Activated naive CD4-positive, alpha-beta T cell treated with anti-CD3 and anti-CD28 coated beads for 36 hours (primary cell): ENCODE data around the gene GOLGA6B. TPM values are rescaled to one million over a fixed set of nuclear protein-coding genes. Genes with fewer than 3 reads are reported as not detected.
"Not testable (repeated sequence)": the region's sequence is repeated elsewhere in the genome, so short reads cannot be mapped to it uniquely, and the experiment has no call there.

ENCODE experiments used
- CTCF ChIA-PET: fragments of 350-600 bp; sonication (Branson Sonifier 250); formaldehyde crosslinking; loops from one replicate; lab custom pipeline; 2021; ENCODE audit warnings: antibody characterized with exemption; lab: Charles Lee
- DNase-seq: peaks from one replicate; pipeline ENCODE4 v3.0.0-alpha.2; 2020
- H3K27ac Mint-ChIP-seq: one replicate; pipeline ENCODE4 v1.8.0; 2021; ENCODE audit warnings: mild to moderate bottlenecking, mixed read lengths
- H3K27me3 Mint-ChIP-seq: one replicate; pipeline ENCODE4 v1.8.0; 2021; ENCODE audit warnings: low read depth, mixed read lengths
- H3K36me3 Mint-ChIP-seq: one replicate; pipeline ENCODE4 v1.8.0; 2021; ENCODE audit warnings: low read depth, mixed read lengths
- H3K4me1 Mint-ChIP-seq: one replicate; pipeline ENCODE4 v1.8.0; 2021; ENCODE audit warnings: low read depth, mixed read lengths
- H3K4me3 Mint-ChIP-seq: one replicate; pipeline ENCODE4 v1.8.0; 2021; ENCODE audit warnings: mild to moderate bottlenecking, moderate library complexity, mixed read lengths
- H3K9me3 Mint-ChIP-seq: one replicate; pipeline ENCODE4 v1.8.0; 2021; ENCODE audit warnings: mixed read lengths
- intact Hi-C: fragments of 100-400 bp; cut with micrococcal nuclease; formaldehyde crosslinking; loops from one replicate; pipeline ENCODE4 v1.15.1; 2023
- total RNA-seq, 2 experiments: library from RNA; stranded (reverse); gene quantifications; one replicate each; pipeline ENCODE4 v1.2.3, GENCODE V29; 2021

The GOLGA6B gene
- not detected for total RNA-seq

- H3K9me3 Mint-ChIP-seq, H3K4me3 Mint-ChIP-seq, H3K36me3 Mint-ChIP-seq, H3K4me1 Mint-ChIP-seq, H3K27me3 Mint-ChIP-seq, H3K27ac Mint-ChIP-seq, CTCF ChIA-PET, DNase-seq, intact Hi-C loops: not testable (repeated sequence)
Measured at GRCh38 chr15:72654397-72654796, at the start of gene GOLGA6B. Gene GOLGA6B, plus strand, starts transcription at chr15:72654697. Its CDS starts 41 bp downstream, at chr15:72654738.

GRCh38 chr15:72604794-72605193 lies 49.7 kb upstream of the GOLGA6B start:
- intact Hi-C loops, result loop anchor here (5.0 to 10.0 kb wide), 2 partner anchors 80 to 292 kb away; partner anchors contain the start of genes BBS4 and HIGD2B
- Mint-ChIP-seq H3K36me3 (no peaks in the 10 kb centered on the region), H3K4me1 (no peaks in the 10 kb centered on the region), H3K27ac (no peak overlapping the region), H3K9me3 (no peaks in the 10 kb centered on the region), H3K4me3 (no peak overlapping the region), H3K27me3 (no peaks in the 10 kb centered on the region)
- DNase-seq, result no peak
- CTCF ChIA-PET, result no interaction called here

- not testable (repeated sequence) for H3K27me3 Mint-ChIP-seq, DNase-seq, H3K36me3 Mint-ChIP-seq, H3K9me3 Mint-ChIP-seq, H3K4me3 Mint-ChIP-seq, H3K4me1 Mint-ChIP-seq, H3K27ac Mint-ChIP-seq
- CTCF ChIA-PET, result interaction anchor here (1.2 kb wide), 1 partner anchor 9 kb away, joined by 3 read pairs; no protein-coding TSS in a partner anchor
- intact Hi-C loops, result loop anchor here (10.0 kb wide), 1 partner anchor 77 kb away; the partner anchor contains the start of genes BBS4 and HIGD2B
Measured at GRCh38 chr15:72608084-72608483, 46.4 kb upstream of the GOLGA6B start.

GRCh38 chr15:72609862-72610261 lies 44.6 kb upstream of the GOLGA6B start:
- H3K9me3 Mint-ChIP-seq, result no peaks in the 10 kb centered on the region
- no peaks in the 10 kb centered on the region for H3K27me3 Mint-ChIP-seq
- CTCF ChIA-PET, result no interaction called here
- no peak overlapping the region for H3K4me3 Mint-ChIP-seq
- no peaks in the 10 kb centered on the region for H3K36me3 Mint-ChIP-seq
- intact Hi-C loops, result loop anchor here (10.0 kb wide), 1 partner anchor 75 kb away; the partner anchor contains the start of genes BBS4 and HIGD2B
- H3K4me1 Mint-ChIP-seq, result no peaks in the 10 kb centered on the region
- no peak for DNase-seq
- H3K27ac Mint-ChIP-seq, result no peak overlapping the region

- H3K4me3 Mint-ChIP-seq, DNase-seq, H3K27ac Mint-ChIP-seq, H3K9me3 Mint-ChIP-seq, H3K4me1 Mint-ChIP-seq, intact Hi-C loops, H3K36me3 Mint-ChIP-seq, H3K27me3 Mint-ChIP-seq: not testable (repeated sequence)
- CTCF ChIA-PET, result interaction anchor here (0.7 kb wide), 1 partner anchor 174 kb away, joined by 5 read pairs; no protein-coding TSS in a partner anchor
Measured at GRCh38 chr15:72612324-72612723, 42.2 kb upstream of the GOLGA6B start.

- no peaks in the 10 kb centered on the region for H3K9me3 Mint-ChIP-seq
- no peak for DNase-seq
- H3K4me3 Mint-ChIP-seq, result no peak overlapping the region
- H3K36me3 Mint-ChIP-seq, result no peaks in the 10 kb centered on the region
- no peaks in the 10 kb centered on the region for H3K27me3 Mint-ChIP-seq
- no peak overlapping the region for H3K27ac Mint-ChIP-seq
- peaks cover 8% of the 10 kb centered on the region for H3K4me1 Mint-ChIP-seq
- CTCF ChIA-PET, result no interaction called here
- intact Hi-C loops, result no loop called here
Measured at GRCh38 chr15:72614810-72615532, 39.5 kb upstream of the GOLGA6B start.

- H3K27ac Mint-ChIP-seq, H3K9me3 Mint-ChIP-seq, H3K4me3 Mint-ChIP-seq, intact Hi-C loops, H3K36me3 Mint-ChIP-seq, H3K4me1 Mint-ChIP-seq, H3K27me3 Mint-ChIP-seq, CTCF ChIA-PET: not testable (repeated sequence)
- DNase-seq, result peak; percentile 44
Measured at GRCh38 chr15:72615533-72616233, 38.8 kb upstream of the GOLGA6B start.

GRCh38 chr15:72616491-72617210 lies 37.8 kb upstream of the GOLGA6B start:
- no peaks in the 10 kb centered on the region for H3K36me3 Mint-ChIP-seq
- H3K27ac Mint-ChIP-seq, result no peak overlapping the region
- H3K4me3 Mint-ChIP-seq, result no peak overlapping the region
- no peak for DNase-seq
- peaks cover 8% of the 10 kb centered on the region for H3K4me1 Mint-ChIP-seq
- intact Hi-C loops, result no loop called here
- CTCF ChIA-PET, result no interaction called here
- no peaks in the 10 kb centered on the region for H3K9me3 Mint-ChIP-seq
- no peaks in the 10 kb centered on the region for H3K27me3 Mint-ChIP-seq

- DNase-seq, H3K4me3 Mint-ChIP-seq, H3K36me3 Mint-ChIP-seq, intact Hi-C loops, H3K27me3 Mint-ChIP-seq, H3K27ac Mint-ChIP-seq, H3K9me3 Mint-ChIP-seq, H3K4me1 Mint-ChIP-seq: not testable (repeated sequence)
- CTCF ChIA-PET, result interaction anchor here (0.6 to 0.9 kb wide), 2 partner anchors 24 to 309 kb away, joined by 3 to 4 read pairs; no protein-coding TSS in a partner anchor
Measured at GRCh38 chr15:72623854-72624253, 30.6 kb upstream of the GOLGA6B start.

GRCh38 chr15:72626153-72626552 lies 28.3 kb upstream of the GOLGA6B start:
- intact Hi-C loops, H3K4me1 Mint-ChIP-seq, H3K27ac Mint-ChIP-seq, H3K4me3 Mint-ChIP-seq, H3K36me3 Mint-ChIP-seq, H3K9me3 Mint-ChIP-seq, H3K27me3 Mint-ChIP-seq, DNase-seq: not testable (repeated sequence)
- CTCF ChIA-PET, result interaction anchor here (0.6 kb wide), 1 partner anchor 250 kb away, joined by 4 read pairs; no protein-coding TSS in a partner anchor

GRCh38 chr15:72628249-72629067 lies 26.0 kb upstream of the GOLGA6B start:
- CTCF ChIA-PET, H3K27ac Mint-ChIP-seq, H3K27me3 Mint-ChIP-seq, H3K4me1 Mint-ChIP-seq, H3K36me3 Mint-ChIP-seq, intact Hi-C loops, H3K4me3 Mint-ChIP-seq, H3K9me3 Mint-ChIP-seq: not testable (repeated sequence)
- DNase-seq, result peak; percentile 10
